Fibroblast of the aortic adventitia (primary cell): ENCODE results near the gene ABTB2. TPM values are rescaled to one million over a fixed set of nuclear protein-coding genes. Genes with fewer than 3 reads are reported as not detected.
A peak's percentile ranks its signal among the peaks of the same experiment; 100 is the strongest.

Experiments used
- DNase-seq: peaks from one replicate; pipeline ENCODE4 v3.0.0-alpha.2; 2010; ENCODE audit warnings: low read depth
- H3K4me3 ChIP-seq: 2 replicates; pipeline ENCODE4 v1.5.1; 2011; ENCODE audit warnings: low read depth, mild to moderate bottlenecking, control low read depth, low read length, moderate library complexity
- CTCF ChIP-seq: IDR thresholded peaks from 2 replicates; pipeline ENCODE4 v1.5.1; 2011; ENCODE audit warnings: mild to moderate bottlenecking, low read length, control low read depth, inconsistent platforms; ENCODE audit not compliant: insufficient read depth
- total RNA-seq: library from RNA; depleted of rRNA; stranded (reverse); fragments of >200 nt; gene quantifications from 2 replicates; pipeline ENCODE4 v1.2.3, GENCODE V29; 2012; ENCODE audit warnings: low replicate concordance

Gene ABTB2
- total RNA-seq, 1 donor = 1.7 TPM

DNA sequence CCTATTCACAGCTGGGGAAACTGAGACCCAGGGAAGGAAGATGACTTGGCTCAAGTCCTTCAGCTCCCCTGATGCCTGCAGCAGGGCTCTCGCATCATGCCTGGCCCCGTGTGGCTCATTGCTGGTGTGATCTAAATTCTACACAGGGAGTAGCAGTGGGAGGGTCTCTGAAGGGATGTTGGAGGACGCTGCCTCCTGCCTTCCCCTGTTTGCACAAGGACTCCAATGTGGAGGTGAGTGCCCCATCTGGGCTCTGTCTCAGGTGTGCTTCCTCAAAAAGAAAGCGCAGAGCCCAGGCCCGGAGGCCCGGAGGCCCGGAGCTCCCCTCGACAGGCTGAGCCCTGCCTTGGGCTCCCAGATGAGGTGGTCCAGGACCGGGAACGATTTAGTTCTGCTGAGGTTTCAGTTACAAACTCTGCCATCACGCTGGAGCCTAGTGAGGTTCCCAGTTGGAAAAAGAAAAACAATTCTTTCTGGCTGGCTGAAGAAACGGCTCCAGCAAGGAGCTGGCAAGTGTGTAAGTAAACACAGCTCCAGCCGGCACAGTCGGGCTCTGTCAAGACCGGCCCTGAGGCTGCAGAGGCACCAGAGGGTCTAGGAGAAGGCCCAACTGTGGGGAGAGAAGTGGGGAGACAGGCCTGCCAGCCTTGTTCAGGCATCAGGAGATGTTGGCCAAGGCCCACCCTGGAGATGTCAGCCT is 202.6 kb downstream of the ABTB2 start:
- DNase-seq = no peak
- no peak for TF ChIP-seq CTCF

GRCh38 chr11:34154059-34154875 is 203.5 kb downstream of the ABTB2 start:
- DNase-seq = no peak
- H3K4me3 ChIP-seq = no peak overlapping the region
- TF ChIP-seq CTCF = no peak

More for the DNA sequence above, 202.6 kb downstream of the ABTB2 start:
- no peak overlapping the region for H3K4me3 ChIP-seq

GRCh38 chr11:34151916-34152845 is 205.6 kb downstream of the ABTB2 start:
- no peak for TF ChIP-seq CTCF
- no peak overlapping the region for H3K4me3 ChIP-seq
- DNase-seq = no peak

- DNase-seq = no peak
- no peak overlapping the region for H3K4me3 ChIP-seq
- no peak for TF ChIP-seq CTCF
Measured at GRCh38 chr11:34151166-34151565, 206.6 kb downstream of the ABTB2 start.

GRCh38 chr11:34150494-34151151 is 207.2 kb downstream of the ABTB2 start:
- H3K4me3 ChIP-seq = no peak overlapping the region
- TF ChIP-seq CTCF = no peak
- no peak for DNase-seq

DNA sequence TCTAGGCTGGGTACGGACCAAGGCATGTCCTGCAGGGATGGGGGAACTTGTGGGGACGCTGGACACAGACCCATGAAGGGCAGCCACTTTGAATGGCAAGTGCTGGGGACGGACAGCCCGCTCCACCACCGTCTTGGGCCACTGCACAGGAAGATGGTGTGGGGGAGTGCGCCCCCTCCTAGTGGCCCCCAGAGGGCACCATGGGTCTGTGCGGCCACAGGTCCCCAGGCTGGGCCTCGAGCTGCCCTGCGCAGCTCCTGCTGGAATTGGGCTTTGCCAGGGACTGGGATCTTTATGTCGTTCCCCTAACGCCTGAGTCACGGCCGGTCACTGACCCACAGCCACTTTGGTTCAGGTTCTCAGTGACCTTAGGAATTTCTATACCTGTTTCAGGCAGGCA is 208.0 kb downstream of the ABTB2 start:
- peak; percentile 43 for TF ChIP-seq CTCF
- DNase-seq = peak; percentile 13
- H3K4me3 ChIP-seq = no peak overlapping the region
